K562 (cell line): ENCODE results near the gene PMF1. TPM values are rescaled to one million over a fixed set of nuclear protein-coding genes. Genes with fewer than 3 reads are reported as not detected.

Source experiments
- ATAC-seq: fragments of 200-7000 bp; cut with Tn5 transposase; 3 replicates; pipeline ENCODE4 v1.9.1; 2020; ENCODE audit warnings: moderate library complexity
- BruUV-seq: library from RNA; stranded (reverse); fragments of 400-500 nt; replicated peaks from 2 replicates; lab custom pipeline; 2021; lab: Mats Ljungman, UMichigan
- CTCF ChIA-PET: fragments of 300-600 bp; formaldehyde crosslinking; extraction: SDS; loops from one replicate; lab custom pipeline; 2021; ENCODE audit warnings: low intra/inter-chr PET ratio; lab: Yijun Ruan, JAX
- POLR2A ChIA-PET: fragments of 300-600, 350-650 bp; sonication (Branson Sonifier 250); formaldehyde crosslinking; extraction: SDS; loops from one replicate; lab custom pipeline; 2021; ENCODE audit warnings: antibody characterized with exemption, inconsistent platforms; lab: Yijun Ruan, JAX
- DNase-seq, 4 experiments: peaks; one replicate each; pipeline versions ENCODE4 v3.0.0 to v3.0.0-alpha.2; 2011 to 2018; ENCODE audit warnings: low spot score in 3 of 4, mixed read lengths in 3 of 4; ENCODE audit errors: extremely low read depth in 1 of 4
- FAIRE-seq: peaks from 2 replicates; lab custom pipeline; 2011; peaks lifted over from hg19 to GRCh38; lab: Jason Lieb, UNC
- H2AFZ ChIP-seq: 2 replicates; pipeline ENCODE4 v1.6.0; 2011; ENCODE audit warnings: low read depth, low read length, control low read depth, inconsistent platforms
- H3K27ac ChIP-seq: fragments of 200-600 bp; 3 replicates; pipeline ENCODE4 v1.8.0; 2011; ENCODE audit warnings: low read depth, mild to moderate bottlenecking, control low read depth, inconsistent platforms, low read length, moderate library complexity, mixed read lengths; ENCODE audit errors: extremely low read depth
- H3K27me3 ChIP-seq, 2 experiments: fragments of 300-600 bp in 1 of 2; 2 replicates in 1 of 2; 3 replicates in 1 of 2; pipeline versions ENCODE4 v1.6.0 to v1.8.0; 2011; ENCODE audit warnings: inconsistent platforms in 2 of 2, low read length in 2 of 2, mild to moderate bottlenecking in 1 of 2, mixed read lengths in 1 of 2, moderate library complexity in 1 of 2; ENCODE audit not compliant: control insufficient read depth in 2 of 2, insufficient read depth in 2 of 2
- H3K36me3 ChIP-seq: fragments of 300-600 bp; 3 replicates; pipeline ENCODE4 v1.8.0; 2011; ENCODE audit warnings: mild to moderate bottlenecking, low read length, inconsistent platforms; ENCODE audit not compliant: control insufficient read depth, insufficient read depth
- H3K4me1 ChIP-seq, 2 experiments: fragments of 200-600 bp in 1 of 2; replicated peaks in 1 of 2; 2 replicates in 1 of 2; 3 replicates in 1 of 2; pipeline versions ENCODE4 v1.5.1 to v1.8.0; 2011; ENCODE audit warnings: inconsistent platforms in 2 of 2, low read length in 2 of 2, mild to moderate bottlenecking in 1 of 2, mixed read lengths in 1 of 2, moderate library complexity in 1 of 2; ENCODE audit not compliant: control insufficient read depth in 2 of 2, insufficient read depth in 2 of 2
- H3K4me2 ChIP-seq: 2 replicates; pipeline ENCODE4 v1.6.1; 2011; ENCODE audit warnings: low read length, control low read depth, inconsistent platforms, mixed read lengths; ENCODE audit not compliant: insufficient read depth
- H3K4me3 ChIP-seq: fragments of 200-600 bp; sonication (generic), shearing (Covaris generic); 2 replicates; pipeline ENCODE4 v1.5.1; 2016; ENCODE audit warnings: control low read depth, inconsistent platforms
- H3K79me2 ChIP-seq: fragments of 200-600 bp; 3 replicates; pipeline ENCODE4 v1.8.0; 2011; ENCODE audit warnings: low read length, inconsistent platforms; ENCODE audit not compliant: control insufficient read depth, insufficient read depth
- H3K9ac ChIP-seq, 2 experiments: 2 replicates each; pipeline versions ENCODE4 v1.6.0 to v1.6.1; 2011; ENCODE audit warnings: low read depth in 2 of 2, low read length in 2 of 2, control low read depth in 1 of 2, inconsistent platforms in 1 of 2, mild to moderate bottlenecking in 1 of 2, mixed read lengths in 1 of 2; ENCODE audit not compliant: insufficient read depth in 1 of 2
- H3K9me1 ChIP-seq: one replicate; pipeline ENCODE4 v1.6.0; 2011; ENCODE audit warnings: inconsistent platforms, mild to moderate bottlenecking, low read length, moderate library complexity; ENCODE audit not compliant: control insufficient read depth, insufficient read depth
- H3K9me3 ChIP-seq: replicated peaks from 2 replicates; pipeline ENCODE4 v1.5.1; 2011; ENCODE audit warnings: low read depth, low read length, inconsistent platforms; ENCODE audit not compliant: control insufficient read depth, insufficient read depth
- H4K20me1 ChIP-seq: replicated peaks from 2 replicates; pipeline ENCODE4 v1.6.1; 2011; ENCODE audit warnings: low read length, inconsistent platforms, mixed read lengths; ENCODE audit not compliant: control insufficient read depth, insufficient read depth
- GTF2A2 ChIP-seq: IDR thresholded peaks from 2 replicates; pipeline ENCODE4 v1.6.1; 2016; ENCODE audit warnings: mild to moderate bottlenecking, missing genetic modification characterization, missing compliant biosample characterization
- MCM2 ChIP-seq: fragments of 450-650 bp; IDR thresholded peaks from 2 replicates; pipeline ENCODE4 v1.6.1; 2017; ENCODE audit warnings: low read depth, mild to moderate bottlenecking
- POLR2G ChIP-seq: fragments of 200-400 bp; formaldehyde crosslinking; IDR thresholded peaks from 2 replicates; pipeline ENCODE4 v1.6.1; 2017; ENCODE audit warnings: low read depth, mild to moderate bottlenecking, antibody characterized with exemption, low read length, moderate library complexity
- SP1 ChIP-seq: sonication (generic); formaldehyde crosslinking; IDR thresholded peaks from 2 replicates; pipeline ENCODE4 v1.8.1; 2022; ENCODE audit warnings: mild to moderate bottlenecking, missing genetic modification reagents
- WGBS: fragments of 100-300 bp; shearing (Covaris generic); methylation state at CpG from one replicate; pipeline ENCODE4 v1.1.6; 2016; ENCODE audit warnings: low coverage, mixed read lengths; ENCODE audit not compliant: insufficient coverage; ENCODE audit errors: missing lambda C conversion rate; 5-methylcytosine and 5-hydroxymethylcytosine counted together
- in situ Hi-C: fragments of 300-500 bp; cut with MboI; formaldehyde crosslinking; loops from 4 replicates; pipeline ENCODE4 v1.15.0; 2018; ENCODE audit warnings: inconsistent platforms, mixed read lengths
- intact Hi-C: fragments of 100-400 bp; cut with micrococcal nuclease; formaldehyde crosslinking; loops from 2 replicates; pipeline ENCODE4 v1.14.2; 2022
- polyA plus RNA-seq, 8 experiments: library from polyadenylated mRNA; depleted of rRNA in 4 of 8; stranded (reverse) in 5 of 8; unstranded in 3 of 8; fragments of >200 nt; fragmentation: Nextera tagmentation in 2 of 8; fragmentation: Illumina TruSeq in 1 of 8; extraction: Ambion mirVana in 2 of 8; extraction: Trizol in 1 of 8; gene quantifications; 2 replicates each; pipeline versions ENCODE4 v1.2.1 to v1.2.3, GENCODE V29; 2011 to 2014; ENCODE audit warnings: inconsistent platforms in 1 of 8, missing spikeins in 1 of 8
- total RNA-seq, 7 experiments: library from RNA; depleted of rRNA in 6 of 7; stranded (reverse); fragments of >200 nt in 6 of 7; fragmentation: Illumina TruSeq in 2 of 7; extraction: Trizol in 2 of 7; gene quantifications; 2 replicates each; pipeline versions ENCODE4 v1.2.1 to v1.2.3, GENCODE V29; 2011 to 2021; ENCODE audit warnings: low replicate concordance in 1 of 7

PMF1 gene
- total and polyA plus RNA-seq, 9 of the 15 experiments (the other 6 are each of a cell fraction or from before 2014, with no cell fraction given): 9.4 to 92.9 (median 71.0) TPM

- TF ChIP-seq MCM2 (no peak), SP1 (CRISPR knock-in tag) (0 out of 2 replicates have a peak, but pooled peaks have one; percentile 21)
- Histone ChIP-seq H3K27me3 (no peaks in the 10 kb centered on the region), H3K4me1 (peaks cover 0 to 53% of the 10 kb centered on the region in 2 experiments; a peak in 3 of 5 replicates), H4K20me1 (no peaks in the 10 kb centered on the region; the same call in 1 of the 2 replicates), H2AFZ (no peak overlapping the region), H3K9me1 (peaks cover 3% of the 10 kb centered on the region), H3K9me3 (no peaks in the 10 kb centered on the region), H3K4me3 (no peak overlapping the region), H3K9ac (no peak overlapping the region; a peak in 2 of 4 replicates), H3K79me2 (no peaks in the 10 kb centered on the region), H3K27ac (no peak overlapping the region), H3K4me2 (no peak overlapping the region), H3K36me3 (peaks cover 11% of the 10 kb centered on the region; the same call in 1 of the 3 replicates)
- 83% methylated on average over 2 of the region's 2 CpGs for WGBS
- in situ Hi-C loops (no loop called here), intact Hi-C loops (no loop called here)
- ChIA-PET CTCF (no interaction called here), POLR2A (interaction anchor here (0.6 to 0.9 kb wide), 4 partner anchors 14 to 103 kb away, joined by 3 to 4 read pairs (median 3); no protein-coding TSS in a partner anchor)
- ATAC-seq (no peak), FAIRE-seq (no peak), DNase-seq (no peak)
- BruUV-seq: no TSS peak
These were observed 31.3 kb downstream of the PMF1 start for GRCh38 chr1:156244126-156244525.

DNA sequence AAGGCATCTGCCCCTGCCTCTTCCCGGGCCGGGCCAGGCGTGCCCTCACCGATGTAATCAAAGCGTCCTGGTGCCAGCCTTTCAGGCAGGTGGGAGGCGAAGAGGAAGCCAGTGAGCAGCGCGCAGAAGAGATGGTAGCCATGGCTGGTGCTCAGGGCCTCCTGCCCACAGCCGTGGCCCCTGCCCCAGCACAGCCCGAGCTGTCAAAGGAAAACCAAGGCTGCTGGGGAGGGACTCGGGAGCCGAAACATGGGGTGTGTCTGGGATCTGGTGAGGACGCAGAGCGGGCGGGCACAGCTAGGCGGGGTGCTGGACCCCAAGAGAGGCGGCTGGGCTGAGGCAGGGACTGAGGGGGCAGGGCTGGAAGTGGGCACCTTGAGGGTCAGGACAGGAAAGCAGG lies 31.9 kb downstream of the PMF1 start:
- BruUV-seq: no TSS peak
- Histone ChIP-seq H3K36me3 (peaks cover 11% of the 10 kb centered on the region; the same call in 1 of the 3 replicates), H3K9me1 (peaks cover 3% of the 10 kb centered on the region), H4K20me1 (no peaks in the 10 kb centered on the region; the same call in 1 of the 2 replicates), H3K9ac (peak overlapping the region in 1 of 2 experiments; percentile 58; a peak in 1 of 4 replicates), H3K27ac (no peak overlapping the region), H3K79me2 (no peaks in the 10 kb centered on the region), H3K4me3 (no peak overlapping the region), H3K4me2 (no peak overlapping the region), H3K27me3 (no peaks in the 10 kb centered on the region), H3K4me1 (peaks cover 0 to 55% of the 10 kb centered on the region in 2 experiments; a peak in 3 of 5 replicates), H2AFZ (no peak overlapping the region), H3K9me3 (no peaks in the 10 kb centered on the region)
- intact Hi-C loops: no loop called here
- ChIA-PET CTCF (no interaction called here), POLR2A (interaction anchor here (0.6 to 1.0 kb wide), 4 partner anchors 10 to 147 kb away, joined by 3 to 4 read pairs (median 3); no protein-coding TSS in a partner anchor)
- DNase-seq (no peak), FAIRE-seq (no peak), ATAC-seq (no peak)
- peak; percentile 51 for TF ChIP-seq POLR2G
- TF ChIP-seq GTF2A2 (tag): no peak
- 81% methylated on average over 15 of the region's 17 CpGs for WGBS
- in situ Hi-C loops: no loop called here
